Natural killer cell (primary cell): Measurements from ENCODE around the gene SLC31A2. TPM values are rescaled to one million over a fixed set of nuclear protein-coding genes. Genes with fewer than 3 reads are reported as not detected.

Experiments used
- ATAC-seq, 3 donors: fragments of 150-1000 bp in 2 of 3; fragments of 200-7000 bp in 1 of 3; cut with Tn5 transposase; 1 replicate in 1 of 3; 2 replicates in 2 of 3; pipeline ENCODE4 v1.10.0; 2021; ENCODE audit warnings: mild to moderate bottlenecking in 2 of 3, moderate library complexity in 2 of 3
- DNase-seq, 2 donors: peaks; one replicate each; pipeline versions ENCODE4 v3.0.0 to v3.0.0-alpha.2; 2013 to 2021; ENCODE audit warnings: mixed read lengths in 1 of 2
- H3K27ac ChIP-seq: one replicate; pipeline ENCODE4 v1.5.1; 2013; ENCODE audit warnings: mild to moderate bottlenecking, low read length
- H3K27me3 ChIP-seq: one replicate; pipeline ENCODE4 v1.6.1; 2013; ENCODE audit warnings: low read length; ENCODE audit not compliant: control insufficient read depth, insufficient read depth
- H3K36me3 ChIP-seq: one replicate; pipeline ENCODE4 v1.6.1; 2013; ENCODE audit warnings: low read length; ENCODE audit not compliant: control insufficient read depth, insufficient read depth
- H3K4me1 ChIP-seq: one replicate; pipeline ENCODE4 v1.6.1; 2013; ENCODE audit warnings: low read length; ENCODE audit not compliant: control insufficient read depth, insufficient read depth
- H3K4me3 ChIP-seq: one replicate; pipeline ENCODE4 v1.5.1; 2013; ENCODE audit warnings: low read length
- H3K9me3 ChIP-seq: one replicate; pipeline ENCODE4 v1.6.1; 2013; ENCODE audit warnings: low read length; ENCODE audit not compliant: control insufficient read depth, insufficient read depth
- H3K27ac Mint-ChIP-seq, 2 donors: one replicate each; pipeline ENCODE4 v1.8.0; 2022; ENCODE audit warnings: mild to moderate bottlenecking in 2 of 2, mixed read lengths in 2 of 2, moderate library complexity in 1 of 2
- H3K27me3 Mint-ChIP-seq, 2 donors: one replicate each; pipeline ENCODE4 v1.8.0; 2022; ENCODE audit warnings: low read depth in 2 of 2, mixed read lengths in 2 of 2
- H3K36me3 Mint-ChIP-seq: one replicate; pipeline ENCODE4 v1.8.0; 2022; ENCODE audit warnings: mixed read lengths
- H3K4me1 Mint-ChIP-seq, 2 donors: one replicate each; pipeline ENCODE4 v1.8.0; 2022; ENCODE audit warnings: mixed read lengths in 2 of 2
- H3K4me3 Mint-ChIP-seq: one replicate; pipeline ENCODE4 v1.8.0; 2022; ENCODE audit warnings: mild to moderate bottlenecking, moderate library complexity, mixed read lengths
- H3K9me3 Mint-ChIP-seq, 2 donors: one replicate each; pipeline ENCODE4 v1.8.0; 2022; ENCODE audit warnings: mixed read lengths in 2 of 2
- CTCF ChIP-seq: fragments of 200-600 bp; IDR thresholded peaks from one replicate; pipeline ENCODE4 v1.8.0; 2022; ENCODE audit warnings: antibody characterized with exemption
- WGBS: methylation state at CpG from one replicate; pipeline ENCODE4 v1.1.7; 2013; ENCODE audit warnings: missing lambda C conversion rate; ENCODE audit not compliant: insufficient coverage; 5-methylcytosine and 5-hydroxymethylcytosine counted together
- intact Hi-C: fragments of 100-400 bp; cut with micrococcal nuclease; formaldehyde crosslinking; loops from one replicate; pipeline ENCODE4 v1.14.2; 2022
- total RNA-seq, 4 donors: library from RNA; stranded (reverse); fragments of 120-200 nt in 1 of 4; gene quantifications; one replicate each; pipeline versions ENCODE4 v1.2.3 to v1.2.4, GENCODE V29; 2013 to 2022

SLC31A2 gene
- total RNA-seq, 3 donors from 2014 or later (not counting 1 experiment from before 2014, with no cell fraction given) = 4.9 to 7.9 (median 6.0) TPM

GRCh38 chr9:113151696-113152630 is 1.2 kb downstream of the SLC31A2 start:
- no peaks in the 10 kb centered on the region for H3K27me3 ChIP-seq
- H3K36me3 ChIP-seq = no peaks in the 10 kb centered on the region
- peaks cover 21% of the 10 kb centered on the region for H3K4me1 ChIP-seq
- peak overlapping the region; percentile 53 for H3K27ac ChIP-seq
- 78% methylated on average over 9 of the region's 11 CpGs for WGBS
- DNase-seq (no peak), ATAC-seq (no peak)
- no peaks in the 10 kb centered on the region for H3K9me3 ChIP-seq
- no peak for TF ChIP-seq CTCF
- H3K4me1 Mint-ChIP-seq = peaks cover 26 to 32% of the 10 kb centered on the region in 2 donors
- H3K27ac Mint-ChIP-seq = peak overlapping the region; percentile 62 to 81
- no peaks in the 10 kb centered on the region for H3K36me3 Mint-ChIP-seq
- peaks cover 0 to 2% of the 10 kb centered on the region in 2 donors for H3K27me3 Mint-ChIP-seq
- no peaks in the 10 kb centered on the region for H3K9me3 Mint-ChIP-seq
- H3K4me3 Mint-ChIP-seq = peak overlapping the region; percentile 86
- H3K4me3 ChIP-seq = peak overlapping the region; percentile 83
- intact Hi-C loops = loop anchor here (5.0 kb wide), 1 partner anchor 70 kb away; the partner anchor contains the start of genes FKBP15 and SLC31A1

- H3K9me3 ChIP-seq = no peaks in the 10 kb centered on the region
- no peak overlapping the region for H3K27ac ChIP-seq
- DNase-seq = no peak
- TF ChIP-seq CTCF = no peak
- H3K27me3 Mint-ChIP-seq = peaks cover 0 to 2% of the 10 kb centered on the region in 2 donors
- H3K9me3 Mint-ChIP-seq = no peaks in the 10 kb centered on the region
- no peaks in the 10 kb centered on the region for H3K36me3 Mint-ChIP-seq
- peak overlapping the region; percentile 86 for H3K4me3 Mint-ChIP-seq
- H3K27me3 ChIP-seq = no peaks in the 10 kb centered on the region
- ATAC-seq = no peak
- intact Hi-C loops = loop anchor here (5.0 kb wide), 1 partner anchor 70 kb away; the partner anchor contains the start of genes FKBP15 and SLC31A1
- 93% methylated on average over 3 of the region's 3 CpGs for WGBS
- peaks cover 21% of the 10 kb centered on the region for H3K4me1 ChIP-seq
- peak overlapping the region; percentile 19 to 81 for H3K27ac Mint-ChIP-seq
- H3K36me3 ChIP-seq = no peaks in the 10 kb centered on the region
- H3K4me1 Mint-ChIP-seq = peaks cover 26 to 32% of the 10 kb centered on the region in 2 donors
- no peak overlapping the region for H3K4me3 ChIP-seq
Observed at GRCh38 chr9:113152699-113153098, 1.9 kb downstream of the SLC31A2 start.

- no peak overlapping the region for H3K4me3 Mint-ChIP-seq
- intact Hi-C loops = loop anchor here (5.0 kb wide), 1 partner anchor 69 kb away; the partner anchor contains the start of genes FKBP15 and SLC31A1
- no peak for DNase-seq
Observed at GRCh38 chr9:113153599-113153998, 2.8 kb downstream of the SLC31A2 start.

More at GRCh38 chr9:113153599-113153998, 2.8 kb downstream of the SLC31A2 start:
- peaks cover 26 to 32% of the 10 kb centered on the region in 2 donors for H3K4me1 Mint-ChIP-seq
- 95% methylated on average over 6 of the region's 6 CpGs for WGBS
- no peaks in the 10 kb centered on the region for H3K36me3 ChIP-seq
- no peak for ATAC-seq
- H3K27ac Mint-ChIP-seq = no peak overlapping the region
- H3K36me3 Mint-ChIP-seq = no peaks in the 10 kb centered on the region
- no peaks in the 10 kb centered on the region for H3K27me3 ChIP-seq
- no peaks in the 10 kb centered on the region for H3K9me3 Mint-ChIP-seq
- H3K4me1 ChIP-seq = peaks cover 21% of the 10 kb centered on the region
- no peak overlapping the region for H3K4me3 ChIP-seq
- H3K27ac ChIP-seq = no peak overlapping the region
- H3K27me3 Mint-ChIP-seq = peaks cover 0 to 2% of the 10 kb centered on the region in 2 donors
- TF ChIP-seq CTCF = no peak
- H3K9me3 ChIP-seq = no peaks in the 10 kb centered on the region
